Lower leg skin (tissue), 3 donors: ENCODE data around the gene FGF2.

Experiments
- POLR2A ChIP-seq, 2 donors: fragments of 450-650 bp; IDR thresholded peaks; one replicate each; pipeline ENCODE4 v1.6.1; 2016 to 2017; ENCODE audit warnings: antibody characterized with exemption in 2 of 2, mild to moderate bottlenecking in 1 of 2, moderate library complexity in 1 of 2
- TF ChIP-seq, protein P1 (sequence below), 3 donors: fragments of 450-650 bp; IDR thresholded peaks; one replicate each; pipeline ENCODE4 v1.5.1; 2016; ENCODE audit warnings: antibody characterized with exemption in 3 of 3, mild to moderate bottlenecking in 3 of 3, moderate library complexity in 2 of 3

DNA sequence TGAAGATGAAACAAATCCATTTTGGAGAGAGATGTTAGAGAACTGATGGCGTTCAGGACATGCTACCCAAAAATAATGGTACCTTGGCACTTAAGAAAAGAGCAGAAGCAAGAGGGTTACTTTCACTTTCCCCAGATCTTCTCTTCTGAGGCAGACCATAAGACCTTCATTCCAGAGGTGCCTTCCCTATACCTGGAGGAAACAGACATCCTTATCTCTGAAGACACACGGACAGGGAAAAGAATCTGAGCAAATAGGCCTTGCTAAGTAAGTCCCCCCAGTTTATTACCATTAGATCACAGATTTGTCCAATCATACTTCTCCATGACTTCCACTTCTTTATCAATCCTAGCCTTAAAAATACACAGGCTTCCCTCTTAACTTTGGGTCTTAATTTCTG is 2.0 kb upstream of the FGF2 start:
- TF ChIP-seq, protein P1, sequence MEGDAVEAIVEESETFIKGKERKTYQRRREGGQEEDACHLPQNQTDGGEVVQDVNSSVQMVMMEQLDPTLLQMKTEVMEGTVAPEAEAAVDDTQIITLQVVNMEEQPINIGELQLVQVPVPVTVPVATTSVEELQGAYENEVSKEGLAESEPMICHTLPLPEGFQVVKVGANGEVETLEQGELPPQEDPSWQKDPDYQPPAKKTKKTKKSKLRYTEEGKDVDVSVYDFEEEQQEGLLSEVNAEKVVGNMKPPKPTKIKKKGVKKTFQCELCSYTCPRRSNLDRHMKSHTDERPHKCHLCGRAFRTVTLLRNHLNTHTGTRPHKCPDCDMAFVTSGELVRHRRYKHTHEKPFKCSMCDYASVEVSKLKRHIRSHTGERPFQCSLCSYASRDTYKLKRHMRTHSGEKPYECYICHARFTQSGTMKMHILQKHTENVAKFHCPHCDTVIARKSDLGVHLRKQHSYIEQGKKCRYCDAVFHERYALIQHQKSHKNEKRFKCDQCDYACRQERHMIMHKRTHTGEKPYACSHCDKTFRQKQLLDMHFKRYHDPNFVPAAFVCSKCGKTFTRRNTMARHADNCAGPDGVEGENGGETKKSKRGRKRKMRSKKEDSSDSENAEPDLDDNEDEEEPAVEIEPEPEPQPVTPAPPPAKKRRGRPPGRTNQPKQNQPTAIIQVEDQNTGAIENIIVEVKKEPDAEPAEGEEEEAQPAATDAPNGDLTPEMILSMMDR (IDR thresholded peaks at IDR 0.05), result no peak
- TF ChIP-seq POLR2A (IDR thresholded peaks at IDR 0.05), result no peak
